GM18526 (cell line): ENCODE data around the gene ELOVL1.

ENCODE experiments used
- POLR2A ChIP-seq: IDR thresholded peaks from 3 replicates; pipeline ENCODE4 v1.6.1; 2011; ENCODE audit not compliant: insufficient read length; ENCODE audit errors: extremely low read depth

Gene ELOVL1

DNA sequence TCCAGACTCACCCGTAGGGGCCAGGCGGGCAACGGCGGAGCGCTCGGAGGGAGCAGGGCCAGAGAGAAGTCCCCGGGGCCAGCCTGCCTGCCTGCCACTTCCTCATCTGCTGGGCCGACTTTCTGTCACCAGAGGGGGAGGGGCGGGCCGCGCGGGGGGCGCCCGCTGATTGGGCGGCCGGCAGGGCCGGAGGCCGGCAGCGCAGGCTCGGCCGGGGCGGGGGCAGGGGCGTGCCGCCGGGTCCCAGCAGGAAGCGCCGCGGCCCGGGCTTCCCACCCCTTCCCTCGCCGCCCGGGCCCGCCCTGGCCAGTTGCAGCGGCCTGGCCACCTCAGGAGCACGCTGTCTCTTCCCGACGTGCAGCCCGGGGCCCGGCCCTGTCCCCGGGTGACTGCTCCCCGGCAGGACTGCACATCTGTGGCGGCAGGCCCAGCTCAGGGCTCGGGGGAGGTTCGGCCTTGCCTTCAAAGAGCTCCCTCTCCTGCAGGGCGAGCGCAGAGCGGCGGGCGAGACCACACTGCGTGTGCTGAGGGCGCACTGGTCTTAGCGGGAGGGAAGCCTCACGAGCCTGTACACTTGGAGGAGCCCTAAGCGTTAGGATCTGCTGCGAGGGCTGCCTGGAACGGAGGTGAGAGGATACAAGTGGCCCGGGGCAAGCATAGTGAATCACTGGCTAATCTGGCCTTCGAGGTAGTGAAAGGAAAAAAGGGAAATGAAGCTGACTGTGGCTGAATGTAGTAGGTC, at the start of gene ELOVL1:
ELOVL1 (minus strand) TSS at position 108 of the 742 bp plus-strand sequence. CDS start 2,402 bp downstream, outside the sequence.
- TF ChIP-seq POLR2A, result peak; percentile 89

DNA sequence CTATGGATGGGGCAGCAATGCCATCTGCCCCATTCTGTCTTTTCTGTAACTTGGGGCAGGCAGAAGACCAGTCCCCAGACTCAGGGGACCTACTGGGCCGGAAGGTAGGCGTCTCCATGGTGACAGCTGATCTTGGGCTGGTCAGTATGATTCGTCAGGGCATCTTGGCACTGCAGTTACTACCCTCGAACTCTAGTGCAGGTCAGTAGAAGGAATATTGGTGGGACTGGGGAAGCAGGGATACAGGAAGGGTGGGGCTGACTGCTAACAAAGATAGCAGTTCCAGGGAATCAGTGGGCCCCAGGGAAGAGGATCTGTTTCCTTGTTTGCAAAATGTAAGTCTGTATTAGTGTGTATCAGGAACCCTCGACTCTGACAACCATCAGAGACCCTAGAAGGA, 48.1 kb upstream of the ELOVL1 start:
- no peak for TF ChIP-seq POLR2A

DNA sequence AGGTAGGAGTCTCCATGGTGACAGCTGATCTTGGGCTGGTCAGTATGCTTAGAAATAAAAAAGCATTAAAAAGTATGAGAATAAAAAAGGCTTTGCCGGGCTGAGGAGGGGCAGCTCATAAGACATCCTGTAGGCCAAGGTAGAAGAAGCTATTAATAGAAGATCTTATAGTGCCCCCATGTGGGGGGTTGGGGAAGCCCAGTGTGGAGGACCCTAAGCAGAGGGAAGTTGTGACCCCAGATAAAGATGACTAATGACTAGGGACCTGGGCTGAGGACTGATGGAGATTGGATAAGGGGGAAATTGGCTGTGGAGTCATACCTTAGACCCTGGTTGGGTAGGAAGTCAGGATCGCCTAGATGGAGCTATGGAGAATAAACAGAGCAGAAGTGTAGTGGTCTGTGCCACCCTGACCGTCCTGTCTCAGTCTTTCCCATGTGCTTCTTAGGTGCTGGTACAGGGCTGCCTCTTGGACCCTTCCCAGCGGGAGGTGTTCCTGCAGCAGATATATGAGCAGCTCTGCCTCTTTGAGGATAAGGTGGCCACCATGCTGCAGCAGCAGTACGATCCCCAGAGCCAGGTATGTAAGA, 46.9 kb upstream of the ELOVL1 start:
- no peak for TF ChIP-seq POLR2A

DNA sequence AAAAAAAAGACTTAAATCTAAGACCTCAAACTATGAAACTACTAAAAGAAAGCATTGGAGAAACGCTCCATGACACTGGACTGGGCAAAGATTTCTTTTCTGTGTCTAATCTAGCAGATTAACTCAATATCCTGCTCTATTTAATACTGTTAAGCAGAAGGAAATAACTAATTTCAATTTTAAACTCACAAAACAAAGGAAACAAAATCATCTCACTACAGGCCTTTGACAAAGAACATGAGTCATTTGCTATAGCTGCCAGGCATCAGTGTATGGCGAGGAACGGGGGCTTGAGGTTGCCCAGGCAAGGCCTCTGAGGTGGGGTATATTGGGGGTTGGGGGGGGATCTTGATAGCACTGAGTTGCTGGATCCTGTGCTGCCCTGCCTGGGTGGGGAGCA, 42.8 kb upstream of the ELOVL1 start:
- TF ChIP-seq POLR2A, result no peak

DNA sequence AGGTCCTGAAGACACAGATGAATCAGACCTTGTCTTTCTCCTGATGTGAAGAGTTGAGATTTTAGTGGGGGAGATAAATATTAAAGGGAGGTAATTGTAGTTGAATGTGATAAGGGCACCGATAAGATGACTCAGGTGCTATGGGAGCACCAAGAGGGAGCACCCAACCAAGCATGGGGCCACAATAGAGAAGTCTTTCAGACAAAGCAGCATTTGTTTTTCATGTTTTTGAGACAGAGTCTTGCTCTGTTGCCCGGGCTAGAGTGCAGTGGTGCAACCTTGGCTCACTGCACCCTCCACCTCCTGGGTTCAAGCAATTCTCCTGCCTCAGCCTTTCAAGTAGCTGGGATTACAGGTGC, 38.0 kb upstream of the ELOVL1 start:
- TF ChIP-seq POLR2A, result no peak

DNA sequence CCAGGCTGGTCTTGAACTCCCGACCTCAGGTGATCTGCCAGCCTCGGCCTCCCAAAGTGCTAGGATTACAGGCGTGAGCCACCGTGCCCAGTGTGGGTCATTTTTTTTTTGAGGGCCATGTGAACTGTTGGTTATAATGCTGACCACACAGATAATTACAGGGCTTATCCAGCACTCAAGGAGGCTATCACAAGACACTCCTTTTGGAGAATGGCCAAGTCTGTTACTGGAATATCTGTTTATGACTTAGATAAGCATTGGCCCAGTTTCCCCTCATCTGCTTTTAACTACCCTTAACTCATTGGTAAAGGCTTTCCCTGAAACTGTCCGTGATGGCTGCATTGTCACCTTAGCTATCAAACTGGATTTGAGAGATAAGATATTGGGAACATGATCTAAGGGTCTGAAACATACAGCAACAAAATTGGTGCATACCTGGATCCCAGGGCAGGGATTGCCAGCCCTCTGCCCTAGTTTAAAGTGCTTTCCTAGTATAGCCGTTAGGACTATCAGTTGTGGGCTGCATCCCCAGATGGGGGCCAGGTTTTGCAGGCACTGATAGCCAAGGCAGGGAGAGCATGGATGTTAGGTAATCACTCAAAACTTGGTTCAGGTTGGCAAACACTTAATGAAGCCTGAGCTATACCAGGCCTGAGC, 37.5 kb upstream of the ELOVL1 start:
- no peak for TF ChIP-seq POLR2A

DNA sequence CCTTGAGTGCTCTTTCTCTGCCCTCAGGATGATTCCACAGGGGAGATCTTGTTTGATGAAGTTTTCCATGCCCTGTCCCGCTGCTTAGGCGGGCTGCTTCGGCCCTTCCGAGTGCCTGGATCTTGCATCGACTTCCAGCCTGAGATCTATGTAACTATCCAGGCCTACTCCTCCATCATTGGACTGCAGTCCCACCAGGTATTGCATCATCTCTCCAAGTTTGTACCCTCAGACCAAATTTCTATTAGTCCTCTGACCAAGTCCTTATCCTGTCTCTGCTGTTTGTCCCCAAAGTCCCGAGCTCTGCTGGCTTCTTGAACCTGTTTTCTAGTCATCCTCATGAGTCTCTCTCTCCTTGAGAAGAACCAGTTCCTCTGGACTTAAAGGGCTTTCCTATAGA, 36.5 kb upstream of the ELOVL1 start:
- no peak for TF ChIP-seq POLR2A

DNA sequence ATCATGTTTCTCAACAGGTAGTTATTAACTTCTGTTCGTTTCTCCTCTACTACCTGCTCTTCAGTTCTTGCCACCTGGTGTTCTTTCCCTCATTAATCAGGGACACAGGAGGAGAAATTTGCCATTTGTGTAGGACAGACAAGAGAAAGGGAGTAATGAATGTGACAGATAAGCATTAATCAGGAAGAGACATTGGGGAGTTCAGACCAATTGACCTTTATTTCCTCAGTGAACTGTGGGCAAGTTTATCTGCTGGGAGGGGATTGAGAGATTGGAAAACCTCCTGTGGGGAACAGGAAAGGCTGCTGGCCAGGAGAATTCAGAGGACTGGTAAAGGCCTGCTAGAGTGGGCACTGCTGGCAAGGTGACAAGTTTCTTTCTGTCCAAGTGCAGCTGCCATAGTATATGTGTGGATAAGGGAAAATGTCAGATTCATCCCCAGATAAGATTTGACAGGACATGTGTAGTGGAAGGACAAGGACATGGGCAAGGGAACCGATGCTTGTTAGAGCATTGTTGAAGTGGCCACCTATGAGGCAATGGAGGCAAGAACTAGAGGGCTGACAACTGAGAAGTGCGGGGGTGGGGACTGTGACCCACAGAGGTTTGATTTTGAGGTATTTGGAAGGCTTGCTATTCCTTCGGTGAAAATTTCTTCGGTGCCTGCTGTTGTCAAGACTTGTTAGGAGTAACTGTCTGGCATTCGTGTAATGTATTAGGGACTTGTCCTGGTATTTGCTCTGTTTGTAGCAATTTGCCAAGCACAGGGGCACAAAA, 34.5 kb upstream of the ELOVL1 start:
- TF ChIP-seq POLR2A, result no peak

DNA sequence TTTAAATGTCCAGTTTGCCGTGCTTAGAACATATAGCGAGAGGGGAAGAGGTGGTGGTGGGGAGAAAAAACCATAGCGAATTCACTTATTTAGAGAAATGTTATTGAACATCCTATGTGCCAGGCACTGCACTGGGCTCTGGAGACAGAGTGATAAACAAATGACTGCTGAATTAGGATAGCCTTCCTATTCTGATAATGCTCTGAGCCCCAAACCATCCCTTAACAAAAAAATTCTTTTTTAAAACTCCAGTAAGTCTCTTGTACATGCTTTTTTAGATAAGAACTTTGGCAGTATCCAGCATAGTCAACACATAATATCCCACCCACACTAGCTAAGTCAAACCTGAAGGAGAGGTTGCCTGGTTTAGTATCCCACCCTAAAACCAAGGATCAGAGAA, 30.4 kb upstream of the ELOVL1 start:
- no peak for TF ChIP-seq POLR2A

DNA sequence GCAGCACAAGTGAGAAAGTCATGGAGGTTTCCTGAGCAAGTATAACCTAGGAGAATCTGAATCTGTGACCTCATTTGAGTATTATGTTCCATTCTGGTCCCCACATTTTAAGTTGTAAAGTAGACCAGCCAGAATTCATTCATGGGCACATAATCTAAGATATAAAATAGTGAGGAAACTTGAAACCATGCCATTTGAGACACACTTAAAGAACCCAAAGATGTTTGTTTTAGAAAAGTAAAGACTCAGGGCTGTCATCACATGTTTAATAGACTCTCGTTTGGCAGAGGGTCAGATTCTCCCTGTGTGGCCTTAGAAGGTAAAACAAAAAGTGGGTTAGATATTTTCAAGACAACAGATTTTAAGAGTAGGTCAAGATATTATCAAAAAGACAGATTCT, 28.2 kb upstream of the ELOVL1 start:
- no peak for TF ChIP-seq POLR2A

DNA sequence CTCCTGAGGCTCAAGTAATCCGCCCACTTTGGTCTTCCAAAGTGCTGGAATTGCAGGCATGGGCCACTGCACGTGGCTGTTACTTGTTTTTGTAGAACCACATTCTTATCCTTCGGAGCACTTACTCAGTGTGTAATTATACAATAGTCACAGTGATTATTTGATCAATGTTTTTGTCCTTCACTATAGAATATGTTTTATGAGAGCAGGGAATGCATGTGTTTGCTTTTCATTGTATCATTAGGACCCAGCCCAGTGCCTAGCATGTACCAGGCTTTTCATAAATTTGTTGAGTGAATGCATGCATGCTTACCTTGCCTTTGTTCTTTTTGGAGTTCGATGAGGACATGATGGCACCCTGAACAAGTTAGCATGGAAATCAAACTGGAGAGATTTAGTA, 27.7 kb upstream of the ELOVL1 start:
- TF ChIP-seq POLR2A, result no peak

DNA sequence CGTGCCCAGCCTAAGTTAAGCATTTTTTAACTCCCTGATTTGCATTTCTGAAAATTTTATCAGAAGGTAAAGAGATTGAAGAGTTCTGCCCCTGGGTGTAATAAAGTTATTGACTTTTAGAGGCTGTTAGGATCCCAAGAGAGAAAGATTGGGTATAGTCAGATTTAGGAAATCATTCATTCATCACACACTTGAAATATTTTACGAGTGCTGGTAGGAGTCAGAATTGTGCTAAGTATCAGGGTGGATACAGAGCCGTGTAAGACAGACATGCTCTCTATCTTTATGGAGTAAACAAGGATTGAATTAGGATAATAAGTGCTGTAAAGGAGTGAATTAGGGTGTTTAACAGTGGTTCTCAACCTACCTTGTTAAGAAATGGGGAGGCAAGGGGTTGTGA, 24.9 kb upstream of the ELOVL1 start:
- no peak for TF ChIP-seq POLR2A

DNA sequence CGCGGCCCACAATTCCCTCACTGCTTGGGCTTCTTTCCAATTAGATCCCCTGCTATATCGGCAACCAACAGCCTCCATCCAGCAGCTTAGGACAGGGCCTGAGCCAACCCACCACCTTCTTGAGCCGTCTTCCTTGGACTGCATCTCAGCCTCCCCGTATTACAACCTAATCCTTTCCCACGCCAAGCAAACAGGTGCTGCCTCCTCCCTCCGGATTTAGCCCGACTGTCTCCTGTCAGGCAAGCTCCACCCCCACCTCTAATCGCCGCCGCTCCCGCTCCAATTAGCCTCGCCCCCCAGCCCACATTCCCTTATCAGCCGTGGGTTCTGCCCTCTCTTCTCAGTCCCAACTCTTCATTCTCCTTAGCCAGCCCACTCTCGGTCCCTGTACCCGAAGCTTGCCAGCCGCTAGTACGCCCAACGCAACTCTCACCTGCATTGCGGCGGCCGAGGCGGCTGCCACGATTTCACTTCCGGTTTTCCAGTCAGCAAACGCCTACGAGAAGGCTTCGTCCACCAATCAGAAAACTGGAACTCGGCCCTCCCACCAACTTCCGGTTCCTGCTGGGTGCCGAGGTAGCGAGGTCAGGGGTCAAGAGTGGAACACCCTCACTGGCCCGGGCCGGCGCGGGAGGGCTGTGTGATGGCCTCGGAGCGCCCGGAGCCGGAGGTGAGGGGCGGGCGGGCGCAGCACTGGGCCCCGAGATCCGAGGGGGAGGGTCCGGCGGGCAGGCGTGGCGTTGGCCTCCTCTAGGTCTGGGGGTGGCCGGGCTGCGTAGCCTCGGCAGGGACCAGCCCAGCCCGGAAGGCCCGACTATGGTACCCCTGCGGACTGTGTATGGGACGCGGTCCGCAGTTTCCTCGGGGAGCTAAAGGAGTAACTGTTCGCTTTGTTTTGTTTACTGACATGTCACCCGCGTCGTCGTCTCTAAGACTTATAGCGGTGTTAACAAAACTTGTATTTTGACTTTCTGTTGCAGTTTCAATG, 21.8 kb upstream of the ELOVL1 start, which contains the start of the genes MED8 and SZT2:
MED8 (minus strand) TSS at position 475 of the 988 bp plus-strand sequence; CDS start at position 439, 36 bp downstream.
SZT2 (plus strand) TSS at position 574 of the 988 bp plus-strand sequence; CDS start at position 644, 70 bp downstream.
- TF ChIP-seq POLR2A, result peak; percentile 90

DNA sequence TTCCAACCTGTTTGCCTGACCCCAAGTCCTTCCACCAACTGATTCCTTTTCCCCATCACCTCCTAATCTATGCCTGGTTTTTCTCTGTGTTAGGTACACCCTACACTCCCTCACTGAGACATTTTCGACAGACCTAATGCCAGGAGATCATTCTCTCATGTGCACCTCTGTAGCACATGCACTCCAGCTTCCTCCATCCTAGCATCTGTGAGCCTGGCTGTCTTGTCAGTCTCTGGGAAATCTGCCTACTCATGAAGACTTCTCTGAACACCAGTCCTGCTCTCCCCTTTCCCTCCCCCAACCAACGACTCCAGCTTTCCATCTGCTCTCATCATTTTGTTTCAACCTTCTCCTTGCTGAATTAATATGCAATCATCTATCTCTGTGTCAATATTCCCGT, 20.8 kb upstream of the ELOVL1 start:
- no peak for TF ChIP-seq POLR2A

DNA sequence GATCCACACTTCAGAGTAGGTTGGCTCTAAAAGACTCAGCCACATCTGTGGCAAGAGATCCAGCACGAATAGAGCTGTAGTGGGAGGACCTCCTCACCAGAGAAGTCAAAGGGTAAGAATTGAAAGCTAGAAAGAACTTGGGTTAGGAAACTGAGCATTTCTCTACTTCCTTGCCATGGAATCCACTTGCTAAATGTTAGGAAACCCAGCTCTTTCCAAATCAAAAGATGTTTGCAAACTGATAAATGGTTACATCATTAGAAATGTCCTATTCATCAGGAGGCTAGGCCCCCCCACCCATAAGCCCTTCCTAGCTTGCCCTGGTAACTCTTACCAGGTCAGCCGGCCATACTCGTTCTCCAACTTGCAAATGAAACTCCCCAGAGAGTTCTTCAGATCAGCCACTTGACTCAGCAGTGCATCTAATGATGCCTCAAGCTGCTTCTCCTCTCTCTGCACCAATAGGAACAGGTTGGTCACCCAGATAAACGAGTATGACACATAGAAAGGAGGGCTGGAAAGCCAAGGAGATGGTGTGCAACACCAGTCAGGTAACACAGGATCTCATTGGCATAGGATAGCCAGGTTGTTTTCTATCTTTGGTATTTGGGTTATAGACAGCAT, 20.3 kb upstream of the ELOVL1 start:
- TF ChIP-seq POLR2A, result no peak
